ENCODE measurements around the gene XRCC4. TPM values are rescaled to one million over a fixed set of nuclear protein-coding genes. Genes with fewer than 3 reads are reported as not detected.

XRCC4 gene
- total and polyA plus RNA-seq, 7 donors = 1.6 to 7.9 (median 3.2) TPM

GRCh38 chr5:83104021-83104420 lies 26.7 kb downstream of the XRCC4 start:
- Histone ChIP-seq H3K9me3 (no peaks in the 10 kb centered on the region), H3K4me3 (no peak overlapping the region), H3K27ac (no peak overlapping the region), H3K27me3 (ENCODE audit: insufficient read depth in 3 of 3, low read length in 2 of 3) (no peaks in the 10 kb centered on the region), H3K36me3 (ENCODE audit: insufficient read depth in 1 of 2, low read depth in 1 of 2) (no peaks in the 10 kb centered on the region), H3K4me1 (no peaks in the 10 kb centered on the region)
- intact Hi-C loops (cut with DNase I) = no loop called here
- ATAC-seq = no peak
- no peak for TF ChIP-seq CTCF (IDR thresholded peaks at IDR 0.05)
- no peak for DNase-seq

GRCh38 chr5:83107692-83108420 lies 30.5 kb downstream of the XRCC4 start:
- Histone ChIP-seq H3K27ac (no peak overlapping the region), H3K4me1 (no peaks in the 10 kb centered on the region), H3K4me3 (no peak overlapping the region), H3K27me3 (ENCODE audit: insufficient read depth in 3 of 3, low read length in 2 of 3) (no peaks in the 10 kb centered on the region), H3K36me3 (ENCODE audit: insufficient read depth in 1 of 2, low read depth in 1 of 2) (no peaks in the 10 kb centered on the region), H3K9me3 (no peaks in the 10 kb centered on the region)
- ATAC-seq (no peak), DNase-seq (no peak)
- 86 to 91% (median 88%) methylated on average over 3 of the region's 3 CpGs for WGBS, 3 donors
- intact Hi-C loops (cut with DNase I) = no loop called here
- no peak for TF ChIP-seq CTCF (IDR thresholded peaks at IDR 0.05)

- ATAC-seq = no peak
- no peaks in the 10 kb centered on the region for H3K36me3 ChIP-seq (ENCODE audit: insufficient read depth in 1 of 2, low read depth in 1 of 2)
- H3K27me3 ChIP-seq (ENCODE audit: insufficient read depth in 3 of 3, low read length in 2 of 3) = no peaks in the 10 kb centered on the region
- no peak for TF ChIP-seq CTCF (IDR thresholded peaks at IDR 0.05)
- WGBS, 3 donors = 81 to 90% (median 85%) methylated on average over 1 of the region's 1 CpG
- H3K27ac ChIP-seq = no peak overlapping the region
- no peaks in the 10 kb centered on the region for H3K4me1 ChIP-seq
- DNase-seq = no peak
- H3K4me3 ChIP-seq = no peak overlapping the region
- intact Hi-C loops (cut with DNase I) = no loop called here
- H3K9me3 ChIP-seq = no peaks in the 10 kb centered on the region
Measured at GRCh38 chr5:83109380-83109779, 32.0 kb downstream of the XRCC4 start.

GRCh38 chr5:83115816-83116215 lies 38.5 kb downstream of the XRCC4 start:
- no peak for TF ChIP-seq CTCF (IDR thresholded peaks at IDR 0.05)
- Histone ChIP-seq H3K9me3 (peaks cover 7% of the 10 kb centered on the region), H3K27ac (no peak overlapping the region), H3K4me1 (no peaks in the 10 kb centered on the region), H3K27me3 (ENCODE audit: insufficient read depth in 3 of 3, low read length in 2 of 3) (no peaks in the 10 kb centered on the region), H3K4me3 (no peak overlapping the region), H3K36me3 (ENCODE audit: insufficient read depth in 1 of 2, low read depth in 1 of 2) (no peaks in the 10 kb centered on the region)
- intact Hi-C loops (cut with DNase I) = no loop called here
- DNase-seq (no peak), ATAC-seq (no peak)
- 61 to 74% (median 69%) methylated on average over 1 of the region's 1 CpG for WGBS, 3 donors

- TF ChIP-seq CTCF (IDR thresholded peaks at IDR 0.05) = no peak
Measured at GRCh38 chr5:83118471-83118870, 41.1 kb downstream of the XRCC4 start.

More at GRCh38 chr5:83118471-83118870, 41.1 kb downstream of the XRCC4 start:
- Histone ChIP-seq H3K9me3 (peaks cover 7% of the 10 kb centered on the region), H3K4me1 (no peaks in the 10 kb centered on the region), H3K27ac (no peak overlapping the region), H3K4me3 (no peak overlapping the region), H3K36me3 (ENCODE audit: insufficient read depth in 1 of 2, low read depth in 1 of 2) (no peaks in the 10 kb centered on the region), H3K27me3 (ENCODE audit: insufficient read depth in 3 of 3, low read length in 2 of 3) (no peaks in the 10 kb centered on the region)
- no peak for DNase-seq
- ATAC-seq = no peak
- intact Hi-C loops (cut with DNase I) = no loop called here
- 87 to 95% (median 89%) methylated on average over 1 of the region's 1 CpG for WGBS, 3 donors

Data from psoas muscle (tissue), 8 donors.